H1 (cell line): ENCODE measurements around the gene AMIGO2. TPM values are rescaled to one million over a fixed set of nuclear protein-coding genes. Genes with fewer than 3 reads are reported as not detected.

ENCODE experiments used
- SAP30 ChIP-seq: fragments of 300-600 bp; sonication (generic); IDR thresholded peaks from 2 replicates; pipeline ENCODE4 v1.7.1; 2012; ENCODE audit warnings: low read length, moderate library complexity, mild to moderate bottlenecking, inconsistent platforms; ENCODE audit not compliant: insufficient read depth, insufficient replicate concordance
- polyA plus RNA-seq, 7 experiments: library from polyadenylated mRNA; depleted of rRNA in 3 of 7; stranded (reverse) in 5 of 7; unstranded in 2 of 7; fragments of >200 nt in 5 of 7; fragments of 200-250 nt in 2 of 7; gene quantifications; 1 replicate in 5 of 7; 2 replicates in 1 of 7; 4 replicates in 1 of 7; pipeline versions ENCODE4 v1.2.1 to v1.2.3, GENCODE V29; 2011 to 2013; ENCODE audit warnings: missing spikeins in 2 of 7, mixed read lengths in 2 of 7
- total RNA-seq: library from RNA; stranded (reverse); fragmentation: NEBNext Ultra II Directional; extraction: Animal tissue kit (Norgen Biotek cat#: 25700); gene quantifications from 2 replicates; pipeline ENCODE4 v1.2.1, GENCODE V29; 2021

The AMIGO2 gene
- total and polyA plus RNA-seq, 2 of the 8 experiments (the other 6 are each of a cell fraction or from before 2014, with no cell fraction given): 1.7 to 3.3 TPM

- no peak for TF ChIP-seq SAP30
- TF ChIP-seq, all 59 proteins: peak for 0
Observed at GRCh38 chr12:47048541-47048940, 31.2 kb downstream of the AMIGO2 start (continued).
